Retinal pigment epithelial cell (primary cell): ENCODE results near the gene CHRNA9.

ENCODE experiments used
- DNase-seq: peaks from one replicate; pipeline ENCODE4 v3.0.0-alpha.2; 2010; ENCODE audit warnings: low read depth
- H3K4me3 ChIP-seq: 2 replicates; pipeline ENCODE4 v1.5.1; 2011; ENCODE audit warnings: mild to moderate bottlenecking, low read length, control low read depth, moderate library complexity
- TF ChIP-seq, protein P1 (sequence below): conservative IDR thresholded peaks from 2 replicates; pipeline ENCODE4 v1.5.1; 2011; ENCODE audit warnings: low read depth, low read length, control low read depth, inconsistent platforms

CHRNA9 gene

DNA sequence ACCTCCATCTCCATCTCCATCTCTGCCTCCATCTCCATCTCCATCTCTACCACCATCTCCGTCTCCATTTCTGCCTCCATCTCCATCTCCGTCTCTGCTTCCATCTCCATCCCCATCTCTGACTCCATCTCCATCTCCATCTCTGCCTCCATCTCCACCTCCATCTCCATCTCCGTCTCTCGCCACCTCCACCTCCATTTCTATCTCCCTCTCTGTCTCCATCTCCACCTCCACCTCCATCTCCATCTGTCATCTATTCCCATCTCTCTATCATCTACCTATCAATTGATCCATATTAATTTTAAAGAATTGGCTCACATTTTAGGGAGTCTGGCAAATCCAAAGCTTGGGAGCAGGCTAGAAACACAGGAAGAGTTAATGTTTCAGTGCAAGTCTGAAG is 39.6 kb upstream of the CHRNA9 start:
- TF ChIP-seq, protein P1, sequence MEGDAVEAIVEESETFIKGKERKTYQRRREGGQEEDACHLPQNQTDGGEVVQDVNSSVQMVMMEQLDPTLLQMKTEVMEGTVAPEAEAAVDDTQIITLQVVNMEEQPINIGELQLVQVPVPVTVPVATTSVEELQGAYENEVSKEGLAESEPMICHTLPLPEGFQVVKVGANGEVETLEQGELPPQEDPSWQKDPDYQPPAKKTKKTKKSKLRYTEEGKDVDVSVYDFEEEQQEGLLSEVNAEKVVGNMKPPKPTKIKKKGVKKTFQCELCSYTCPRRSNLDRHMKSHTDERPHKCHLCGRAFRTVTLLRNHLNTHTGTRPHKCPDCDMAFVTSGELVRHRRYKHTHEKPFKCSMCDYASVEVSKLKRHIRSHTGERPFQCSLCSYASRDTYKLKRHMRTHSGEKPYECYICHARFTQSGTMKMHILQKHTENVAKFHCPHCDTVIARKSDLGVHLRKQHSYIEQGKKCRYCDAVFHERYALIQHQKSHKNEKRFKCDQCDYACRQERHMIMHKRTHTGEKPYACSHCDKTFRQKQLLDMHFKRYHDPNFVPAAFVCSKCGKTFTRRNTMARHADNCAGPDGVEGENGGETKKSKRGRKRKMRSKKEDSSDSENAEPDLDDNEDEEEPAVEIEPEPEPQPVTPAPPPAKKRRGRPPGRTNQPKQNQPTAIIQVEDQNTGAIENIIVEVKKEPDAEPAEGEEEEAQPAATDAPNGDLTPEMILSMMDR = no peak
- H3K4me3 ChIP-seq = no peak overlapping the region
- no peak for DNase-seq

DNA sequence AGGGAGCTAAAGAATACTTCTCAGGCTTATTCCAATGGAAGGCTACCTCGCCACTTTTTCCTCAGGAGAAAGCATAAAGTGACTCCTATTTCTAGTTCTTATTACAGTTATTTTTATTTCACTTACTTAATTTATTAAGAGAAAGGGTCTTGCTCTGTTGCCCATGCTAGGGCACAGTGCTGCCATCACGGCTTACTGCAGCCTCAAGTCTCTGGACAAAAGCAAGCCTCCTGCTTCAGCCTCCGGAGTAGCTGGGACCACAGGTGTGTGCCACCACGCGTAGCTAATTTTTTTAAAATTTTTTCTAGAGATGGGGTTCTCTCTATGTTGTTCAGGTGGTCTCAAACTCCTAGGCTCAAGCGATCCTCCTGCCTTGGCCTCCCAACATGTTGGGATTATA is 36.0 kb upstream of the CHRNA9 start:
- no peak overlapping the region for H3K4me3 ChIP-seq
- TF ChIP-seq, protein P1 = no peak
- no peak for DNase-seq

DNA sequence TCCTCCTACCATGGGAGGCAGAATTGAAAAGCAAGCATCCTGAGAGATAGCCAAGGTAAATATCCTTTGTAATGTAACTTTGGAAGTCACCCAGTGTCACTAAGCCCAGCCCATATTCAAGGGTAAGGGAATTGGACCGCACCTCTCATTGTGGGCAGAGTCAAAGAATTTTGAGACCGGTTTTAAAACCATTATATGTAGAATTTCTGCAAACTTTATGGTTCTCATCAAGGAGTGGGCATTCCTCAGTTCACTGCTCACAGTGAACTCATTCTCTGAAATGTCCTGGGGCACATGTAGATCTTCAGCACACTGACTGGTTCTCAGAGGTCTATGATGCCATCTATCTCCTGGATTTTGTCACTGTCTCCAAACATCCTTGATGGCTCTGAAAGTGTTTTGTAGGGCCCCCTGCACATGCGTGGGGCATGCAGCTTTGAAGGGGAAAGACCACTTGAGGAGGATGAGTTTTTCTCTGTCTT is 35.3 kb upstream of the CHRNA9 start:
- no peak overlapping the region for H3K4me3 ChIP-seq
- DNase-seq = no peak
- TF ChIP-seq, protein P1 = no peak

DNA sequence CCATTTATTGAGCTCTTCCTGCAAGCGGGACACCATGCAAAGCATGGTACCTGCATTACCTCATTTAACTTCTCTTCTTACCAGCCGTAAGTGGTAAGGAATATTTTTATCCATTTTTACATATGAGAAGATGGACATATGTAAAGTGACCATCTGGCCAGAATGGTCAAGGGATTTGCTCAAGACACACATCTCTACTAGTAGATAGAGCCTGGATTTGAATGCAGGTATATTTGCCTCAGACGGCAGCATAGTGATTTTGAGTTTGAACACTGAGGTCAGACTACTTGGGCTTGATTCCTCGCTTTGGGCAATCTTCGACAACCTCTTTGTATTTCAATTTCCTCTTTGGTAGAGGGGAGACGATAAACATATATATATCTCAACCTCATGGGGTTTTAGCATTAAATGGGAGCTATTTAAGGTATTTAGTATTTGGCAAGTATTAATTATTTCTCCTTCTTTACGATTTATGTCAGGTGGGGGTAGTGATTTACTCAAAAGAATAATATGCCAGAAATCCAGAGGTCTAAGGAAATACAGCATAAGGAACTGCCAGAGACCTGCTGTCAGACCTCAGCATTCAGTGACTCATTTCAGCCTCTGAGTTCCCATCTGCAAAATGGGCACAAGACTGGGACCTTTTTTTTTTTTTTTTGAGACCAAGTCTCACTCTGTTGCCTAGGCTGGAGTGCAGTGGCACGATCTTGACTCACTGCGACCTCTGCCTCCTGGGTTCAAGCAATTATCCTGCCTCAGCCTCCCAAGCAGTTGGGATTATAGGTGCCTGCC is 34.6 kb upstream of the CHRNA9 start:
- TF ChIP-seq, protein P1 = no peak
- no peak for DNase-seq

DNA sequence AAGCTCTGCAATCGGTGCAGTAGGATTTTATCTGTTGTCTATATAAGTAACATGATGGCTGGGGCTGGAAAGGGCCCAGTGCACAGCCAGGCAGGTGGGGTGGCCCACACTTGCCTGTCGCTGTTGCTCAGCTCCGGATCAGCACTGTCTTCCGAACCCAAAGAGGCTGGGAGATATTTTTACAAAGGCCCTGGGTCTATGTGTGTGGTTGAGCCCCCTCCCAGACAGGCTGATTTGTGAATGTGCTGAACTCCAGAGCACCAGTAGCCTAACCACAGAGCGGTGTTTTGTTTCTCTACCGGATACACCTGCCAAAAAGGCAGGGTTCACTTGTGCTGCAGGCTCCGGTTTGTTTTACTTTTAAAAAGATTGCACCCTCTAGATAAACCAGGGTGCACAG is 33.5 kb upstream of the CHRNA9 start:
- DNase-seq = no peak
- TF ChIP-seq, protein P1 = no peak
- no peak overlapping the region for H3K4me3 ChIP-seq

More for the DNA sequence above, 34.6 kb upstream of the CHRNA9 start:
- no peak overlapping the region for H3K4me3 ChIP-seq

DNA sequence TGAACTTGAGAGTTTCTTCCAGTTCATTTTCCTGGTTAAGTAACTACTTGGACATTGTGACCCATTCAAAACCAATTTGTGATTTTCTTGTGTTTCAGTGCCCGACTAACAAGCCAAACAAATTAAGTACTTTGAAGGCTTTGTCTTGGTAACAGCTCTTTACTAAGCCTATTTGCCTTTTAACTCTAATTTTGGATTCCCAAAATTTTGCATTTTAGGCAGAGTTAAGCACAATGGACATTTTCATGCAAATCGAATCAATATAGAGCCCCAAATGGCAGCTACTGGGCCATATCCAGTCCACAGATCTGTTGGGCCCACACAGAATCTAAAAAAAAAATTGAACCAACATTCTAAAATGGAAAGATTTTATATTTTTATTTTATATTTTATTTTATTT is 31.4 kb upstream of the CHRNA9 start:
- TF ChIP-seq, protein P1 = no peak
- H3K4me3 ChIP-seq = no peak overlapping the region
- no peak for DNase-seq
